Chondrocyte (in vitro differentiated cells): ENCODE measurements around the gene MAP3K13. TPM values are rescaled to one million over a fixed set of nuclear protein-coding genes. Genes with fewer than 3 reads are reported as not detected.

Experiments
- DNase-seq: peaks from one replicate; pipeline ENCODE4 v3.0.0; 2021; ENCODE audit warnings: mixed read lengths, low spot score
- H3K27ac Mint-ChIP-seq: one replicate; pipeline ENCODE4 v1.8.0; 2021; ENCODE audit warnings: mild to moderate bottlenecking, moderate library complexity, mixed read lengths; ENCODE audit not compliant: unreplicated experiment
- H3K27me3 Mint-ChIP-seq: 2 replicates; pipeline ENCODE4 v1.8.0; 2021; ENCODE audit warnings: low read depth, mixed read lengths
- H3K36me3 Mint-ChIP-seq: 2 replicates; pipeline ENCODE4 v1.8.0; 2021; ENCODE audit warnings: low read depth, mixed read lengths
- H3K4me1 Mint-ChIP-seq: 2 replicates; pipeline ENCODE4 v1.8.0; 2021; ENCODE audit warnings: low read depth, mild to moderate bottlenecking, mixed read lengths
- H3K4me3 Mint-ChIP-seq: one replicate; pipeline ENCODE4 v1.8.0; 2021; ENCODE audit warnings: mild to moderate bottlenecking, moderate library complexity, mixed read lengths; ENCODE audit not compliant: unreplicated experiment
- H3K9me3 Mint-ChIP-seq: 2 replicates; pipeline ENCODE4 v1.8.0; 2021; ENCODE audit warnings: low read depth, mixed read lengths
- CTCF ChIP-seq: fragments of 200-600 bp; sonication (generic); IDR thresholded peaks from 2 replicates; pipeline ENCODE4 v1.5.0; 2021; ENCODE audit warnings: antibody characterized with exemption, mild to moderate bottlenecking, moderate library complexity
- total RNA-seq: library from RNA; stranded (reverse); gene quantifications from 3 replicates; pipeline ENCODE4 v1.2.1, GENCODE V29; 2021

Gene MAP3K13
- total RNA-seq, 1 donor from 2014 or later: 18.2 TPM

GRCh38 chr3:185537369-185537970, 174.5 kb downstream of the MAP3K13 start:
- DNase-seq: no peak
- no peaks in the 10 kb centered on the region for H3K27me3 Mint-ChIP-seq
- no peak for TF ChIP-seq CTCF
- H3K4me1 Mint-ChIP-seq: peaks cover 7% of the 10 kb centered on the region
- no peaks in the 10 kb centered on the region for H3K36me3 Mint-ChIP-seq
- no peaks in the 10 kb centered on the region for H3K9me3 Mint-ChIP-seq
- peak overlapping the region; percentile 67 for H3K27ac Mint-ChIP-seq
- no peak overlapping the region for H3K4me3 Mint-ChIP-seq

Other genes with a start within 250 kb of the MAP3K13 start
- gene C3orf70, start 210.1 kb upstream of the MAP3K13 start, total RNA-seq: 10.2 to 27.7 TPM (median 25.6 TPM) in 3 replicates
- gene EHHADH, start 109.1 kb upstream of the MAP3K13 start, total RNA-seq: 0.70 to 4.9 TPM (median 3.5 TPM) in 3 replicates
- 15.1 to 15.9 TPM (median 15.5 TPM) in 3 replicates for gene TMEM41A, start 135.9 kb downstream of the MAP3K13 start, total RNA-seq
- gene LIPH, start 189.5 kb downstream of the MAP3K13 start, total RNA-seq: 0.40 to 0.49 TPM in 2 of 3 replicates, not detected in the other
- 39.4 to 45.5 TPM (median 41.2 TPM) in 3 replicates for gene SENP2, start 223.2 kb downstream of the MAP3K13 start, total RNA-seq